T follicular helper cell (primary cell): Measurements from ENCODE around the gene PDE6G.

Experiments
- DNase-seq: peaks from one replicate; pipeline ENCODE4 v3.0.0-alpha.2; 2020; ENCODE audit warnings: low read depth
- total RNA-seq, 2 experiments: gene quantifications; one replicate each; lab custom pipeline; 2026; lab: John Stamatoyannopoulos, UW

PDE6G gene
- 0.09 to 0.66 reads per million in 2 experiments for total RNA-seq

DNA sequence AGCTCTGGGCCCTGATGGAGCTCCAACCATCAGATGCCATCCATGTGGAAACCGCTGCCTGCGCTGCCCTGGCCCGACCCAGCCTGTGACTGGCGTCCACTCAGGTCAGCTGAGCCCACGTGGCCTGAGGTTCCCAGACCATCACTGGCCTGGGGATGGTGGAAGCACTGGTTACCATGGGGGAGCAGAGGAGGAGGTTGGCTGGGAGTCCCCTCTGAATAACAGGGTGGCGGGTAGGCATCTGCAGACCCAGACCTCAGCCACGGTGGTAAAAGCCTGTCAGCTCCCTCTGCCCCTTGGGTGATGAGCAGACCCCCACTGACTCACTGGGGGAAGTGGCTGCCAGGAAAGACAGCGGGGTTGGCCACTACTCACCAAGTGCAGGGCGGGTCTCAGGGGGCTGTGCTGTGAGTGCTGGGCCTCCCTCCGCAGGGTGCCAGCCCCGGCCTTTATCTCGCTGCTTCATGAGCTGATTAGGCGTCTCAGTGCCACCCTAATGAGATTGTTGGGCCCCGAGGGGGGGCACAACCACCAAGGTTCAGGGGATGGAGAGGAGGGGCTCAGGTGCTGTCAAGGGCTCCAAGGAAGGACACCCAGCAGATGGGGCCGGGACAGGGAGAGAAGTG lies at the start of gene PDE6G:
TSS of gene PDE6G (minus strand) at position 425 of the 626 bp plus-strand sequence. CDS start 3,237 bp downstream, outside the sequence.
- DNase-seq, result no peak

GRCh38 chr17:81705518-81706231 lies 49.3 kb upstream of the PDE6G start:
- DNase-seq, result no peak

DNA sequence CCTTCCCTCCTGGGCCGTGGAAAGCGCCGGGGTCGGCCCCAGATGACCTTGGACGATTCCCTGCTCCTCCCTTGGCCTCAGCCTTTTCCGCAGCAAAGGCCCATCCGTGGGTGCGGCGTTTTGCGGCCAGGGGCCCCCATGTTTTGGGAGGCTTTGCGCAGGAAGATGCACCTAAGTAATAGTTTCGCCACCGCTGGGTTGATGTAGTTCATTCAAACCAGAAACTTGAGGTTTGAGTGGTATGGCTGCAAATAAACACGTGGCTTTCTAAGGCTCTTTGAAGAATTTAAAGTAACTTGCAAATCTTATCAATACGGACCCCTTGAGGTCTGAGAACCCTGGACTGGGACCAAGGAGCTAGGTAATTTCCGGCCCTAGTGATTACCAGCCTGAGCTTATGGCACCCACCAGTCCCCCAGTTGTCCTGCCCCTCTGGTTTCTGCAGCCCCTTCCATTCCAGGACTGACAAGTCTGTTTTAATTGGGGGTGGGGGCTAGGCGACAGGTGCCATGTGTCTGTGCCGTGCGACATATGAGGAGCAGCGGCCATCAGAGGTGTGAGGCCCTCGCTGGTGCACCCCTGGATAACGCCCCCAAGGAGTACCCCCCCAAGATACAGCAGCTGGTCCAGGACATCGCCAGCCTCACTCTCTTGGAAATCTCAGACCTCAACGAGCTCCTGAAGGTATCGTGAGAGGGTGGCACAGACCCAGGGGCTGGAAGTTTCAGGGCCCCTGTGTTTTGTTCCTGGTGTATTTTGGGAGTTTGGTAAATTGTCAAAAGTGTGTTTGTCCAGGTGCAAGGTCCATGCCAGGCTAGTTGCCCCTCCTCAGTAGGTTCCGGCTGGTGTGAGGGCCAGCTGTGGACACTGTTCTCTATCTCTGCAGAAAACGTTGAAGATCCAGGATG lies 47.7 kb upstream of the PDE6G start:
- no peak for DNase-seq

DNA sequence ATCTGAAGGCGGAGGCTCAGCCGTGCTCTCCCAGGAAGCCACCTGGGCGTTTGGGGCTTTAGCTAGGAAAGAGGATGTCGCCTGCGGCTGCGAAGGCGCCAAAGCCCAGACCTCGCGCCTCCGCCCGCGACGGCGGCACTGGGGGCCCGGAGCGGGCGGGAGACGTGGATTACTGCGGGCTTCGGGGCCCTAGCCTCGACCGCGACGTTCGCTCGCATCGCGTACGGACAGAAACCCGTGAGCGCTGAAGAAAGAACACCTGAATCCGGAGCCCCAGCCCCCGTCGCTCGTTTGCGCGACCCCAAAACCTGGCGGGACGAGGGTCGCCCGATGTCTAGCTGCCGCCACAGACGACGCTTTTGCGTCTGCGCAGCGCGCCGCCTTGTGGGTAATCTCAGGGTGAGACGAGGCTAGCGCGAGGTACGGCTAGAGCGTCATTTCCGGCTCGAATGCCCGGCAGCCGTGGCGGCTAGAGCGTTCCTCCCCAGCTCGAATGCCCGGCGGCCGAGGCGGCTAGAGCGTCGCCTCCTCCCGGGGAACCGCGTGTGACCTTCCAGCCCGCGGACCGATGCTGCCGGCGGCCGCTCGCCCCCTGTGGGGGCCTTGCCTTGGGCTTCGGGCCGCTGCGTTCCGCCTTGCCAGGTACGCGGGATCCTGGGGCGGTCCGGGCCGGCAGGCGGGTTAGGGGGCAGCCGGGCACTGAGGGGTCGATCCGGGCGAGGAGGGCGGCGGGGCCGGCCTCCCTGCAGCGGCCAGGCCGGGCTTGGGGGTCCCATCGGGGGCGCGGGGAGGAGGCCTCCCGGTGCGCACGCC lies 46.8 kb upstream of the PDE6G start, which contains the start of gene MRPL12:
TSS of gene MRPL12 (plus strand) at position 434 of the 813 bp plus-strand sequence. CDS start at position 569, 135 bp downstream.
- peak; percentile 81 for DNase-seq

DNA sequence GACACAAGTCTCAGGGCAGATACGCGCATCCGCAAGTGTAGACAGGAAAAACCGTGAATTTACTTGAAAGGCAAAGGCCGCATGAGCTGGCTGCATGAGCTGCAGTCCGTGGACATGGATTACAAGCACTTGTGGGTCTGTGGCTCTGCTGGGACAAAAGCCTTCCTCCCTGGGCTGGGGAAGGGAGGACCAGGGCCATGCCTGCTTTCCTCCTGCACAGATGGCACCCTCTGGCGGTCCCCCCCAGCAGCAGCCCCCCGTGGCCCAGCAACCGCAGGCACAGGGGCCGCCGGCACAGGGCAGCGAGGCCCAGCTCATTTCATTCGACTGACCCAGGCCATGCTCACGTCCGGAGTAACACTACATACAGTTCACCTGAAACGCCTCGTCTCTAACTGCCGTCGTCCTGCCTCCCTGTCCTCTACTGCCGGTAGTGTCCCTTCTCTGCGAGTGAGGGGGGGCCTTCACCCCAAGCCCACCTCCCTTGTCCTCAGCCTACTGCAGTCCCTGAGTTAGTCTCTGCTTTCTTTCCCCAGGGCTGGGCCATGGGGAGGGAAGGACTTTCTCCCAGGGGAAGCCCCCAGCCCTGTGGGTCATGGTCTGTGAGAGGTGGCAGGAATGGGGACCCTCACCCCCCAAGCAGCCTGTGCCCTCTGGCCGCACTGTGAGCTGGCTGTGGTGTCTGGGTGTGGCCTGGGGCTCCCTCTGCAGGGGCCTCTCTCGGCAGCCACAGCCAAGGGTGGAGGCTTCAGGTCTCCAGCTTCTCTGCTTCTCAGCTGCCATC lies 45.1 kb upstream of the PDE6G start:
- no peak for DNase-seq

- no peak for DNase-seq
These were observed 44.3 kb upstream of the PDE6G start for GRCh38 chr17:81700353-81701287.

DNA sequence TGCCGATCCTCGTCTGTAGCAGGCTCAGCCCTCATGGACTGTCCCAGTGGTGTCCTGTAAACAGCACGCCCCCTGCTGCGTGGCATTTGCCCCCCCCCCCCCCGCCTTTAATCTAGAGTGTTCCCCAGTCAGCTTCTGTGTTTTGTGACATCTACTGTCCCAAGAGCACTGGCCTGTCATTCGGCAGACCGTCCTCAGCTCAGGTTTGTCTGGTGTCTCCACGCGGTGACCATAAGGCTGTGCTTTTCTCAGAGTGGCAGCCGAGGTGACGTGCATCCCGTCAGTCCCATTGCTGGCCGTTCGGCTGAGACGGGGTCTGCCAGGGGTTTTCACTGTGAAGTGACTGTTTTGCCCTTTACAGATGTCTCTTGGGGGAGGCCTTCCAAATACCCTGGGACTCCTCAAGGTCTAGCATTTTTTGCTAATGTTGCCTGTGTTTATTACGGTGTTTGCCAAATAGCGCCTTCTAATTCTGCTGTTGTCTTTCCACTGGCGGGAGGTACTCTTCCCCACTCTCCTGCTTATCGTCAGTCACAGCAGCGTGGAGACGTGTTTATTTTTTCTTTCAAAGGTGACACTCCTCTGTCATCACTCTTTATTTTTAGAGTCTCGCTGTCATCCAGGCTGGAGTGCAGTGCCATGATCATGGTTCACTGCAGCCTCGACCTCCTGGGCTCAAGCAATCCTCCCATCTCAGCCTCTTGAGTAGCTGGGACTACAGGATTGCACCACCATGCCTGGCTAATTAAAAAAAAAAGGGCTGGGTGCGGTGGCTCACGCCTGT lies 41.1 kb upstream of the PDE6G start:
- no peak for DNase-seq

GRCh38 chr17:81696218-81696941 lies 40.0 kb upstream of the PDE6G start:
- no peak for DNase-seq

- no peak for DNase-seq
These were observed 39.5 kb upstream of the PDE6G start for GRCh38 chr17:81695801-81696200.

DNA sequence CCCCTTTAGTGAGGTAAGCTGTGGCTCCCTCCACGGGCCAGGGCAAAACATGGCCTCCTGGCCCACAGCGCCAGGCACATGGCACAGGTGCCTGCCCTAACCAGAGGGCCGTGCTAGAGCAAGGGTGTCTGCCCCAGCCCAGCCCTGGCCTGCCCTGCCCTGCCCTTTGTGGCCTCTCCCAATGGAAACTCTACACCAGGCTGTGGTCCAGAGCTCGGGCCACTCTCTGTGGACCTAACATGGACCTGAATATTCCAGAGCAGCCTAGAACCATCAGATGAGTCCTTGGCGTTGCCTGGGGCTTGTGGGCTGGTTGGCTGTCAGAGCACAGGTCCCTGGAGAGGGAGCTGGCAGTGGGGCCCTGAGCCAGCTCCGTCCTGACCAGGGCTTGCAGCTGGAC lies 38.9 kb upstream of the PDE6G start:
- no peak for DNase-seq

GRCh38 chr17:81694810-81695209 lies 38.5 kb upstream of the PDE6G start:
- no peak for DNase-seq

DNA sequence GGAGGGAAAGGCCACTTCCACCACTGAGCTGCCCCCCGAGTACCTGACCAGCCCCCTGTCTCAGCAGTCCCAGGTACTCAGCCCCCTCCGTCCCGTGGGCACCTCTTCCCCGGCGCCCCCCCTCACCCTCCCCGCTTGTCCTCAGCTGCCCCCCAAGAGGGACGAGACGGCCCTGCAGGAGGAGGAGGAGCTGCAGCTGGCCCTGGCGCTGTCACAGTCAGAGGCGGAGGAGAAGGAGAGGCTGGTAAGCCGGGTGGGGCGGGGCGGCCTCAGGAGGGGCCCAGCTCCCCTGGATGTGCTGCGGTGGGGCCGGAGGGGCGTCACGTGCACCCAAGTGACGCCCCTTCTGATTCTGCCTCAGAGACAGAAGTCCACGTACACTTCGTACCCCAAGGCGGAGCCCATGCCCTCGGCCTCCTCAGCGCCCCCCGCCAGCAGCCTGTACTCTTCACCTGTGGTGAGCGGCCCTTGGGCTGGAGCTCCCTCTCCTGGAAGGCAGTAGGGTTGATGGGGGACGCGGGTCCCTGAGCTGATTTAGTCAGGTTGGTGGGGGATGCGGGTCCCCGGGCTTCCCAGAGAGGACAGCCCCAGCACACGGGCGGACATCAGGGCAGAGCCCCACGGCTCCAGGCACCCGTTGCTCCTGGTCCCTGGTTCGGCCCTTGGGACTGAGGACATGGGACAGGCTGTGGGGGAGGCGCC lies 37.3 kb upstream of the PDE6G start:
- DNase-seq, result no peak

DNA sequence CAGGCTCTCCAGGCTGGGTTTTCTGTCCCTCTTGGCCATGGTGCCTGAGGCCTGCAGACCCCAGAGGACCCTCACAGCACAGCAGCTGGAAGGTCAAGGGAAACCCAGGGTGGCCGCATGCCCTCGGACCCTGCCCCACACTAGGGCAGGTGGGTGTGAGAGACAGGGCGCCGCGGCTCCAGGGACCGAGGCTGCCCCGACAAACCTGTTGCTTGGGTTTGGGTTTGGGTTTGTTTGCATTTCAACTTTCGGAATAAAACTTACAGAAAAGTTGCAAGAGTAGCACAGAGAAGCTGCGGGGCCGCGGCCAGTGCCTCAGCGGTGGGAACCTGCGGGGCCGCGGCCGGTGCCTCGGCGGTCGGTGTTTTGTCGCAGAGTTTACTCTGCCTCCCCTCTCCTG lies 35.3 kb upstream of the PDE6G start:
- DNase-seq, result no peak

DNA sequence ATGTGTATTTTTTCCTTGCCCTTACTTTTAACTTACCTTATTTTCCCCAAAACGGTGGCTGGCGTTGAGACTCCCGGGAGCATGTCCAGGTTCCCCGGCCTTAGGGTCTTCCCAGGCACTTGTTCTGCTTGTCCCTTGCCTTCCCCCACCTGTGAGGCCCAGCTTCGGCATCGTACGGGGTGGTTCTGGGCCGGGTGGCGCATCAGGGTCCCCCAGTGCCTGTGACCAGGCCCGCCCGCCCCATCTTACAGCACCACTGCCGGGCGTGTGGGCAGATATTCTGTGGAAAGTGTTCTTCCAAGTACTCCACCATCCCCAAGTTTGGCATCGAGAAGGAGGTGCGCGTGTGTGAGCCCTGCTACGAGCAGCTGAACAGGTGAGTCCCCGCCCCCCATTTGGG lies 34.9 kb upstream of the PDE6G start:
- DNase-seq, result no peak

- no peak for DNase-seq
These were observed 34.2 kb upstream of the PDE6G start for GRCh38 chr17:81690549-81690948.

- no peak for DNase-seq
These were observed 33.7 kb upstream of the PDE6G start for GRCh38 chr17:81690066-81690465.

DNA sequence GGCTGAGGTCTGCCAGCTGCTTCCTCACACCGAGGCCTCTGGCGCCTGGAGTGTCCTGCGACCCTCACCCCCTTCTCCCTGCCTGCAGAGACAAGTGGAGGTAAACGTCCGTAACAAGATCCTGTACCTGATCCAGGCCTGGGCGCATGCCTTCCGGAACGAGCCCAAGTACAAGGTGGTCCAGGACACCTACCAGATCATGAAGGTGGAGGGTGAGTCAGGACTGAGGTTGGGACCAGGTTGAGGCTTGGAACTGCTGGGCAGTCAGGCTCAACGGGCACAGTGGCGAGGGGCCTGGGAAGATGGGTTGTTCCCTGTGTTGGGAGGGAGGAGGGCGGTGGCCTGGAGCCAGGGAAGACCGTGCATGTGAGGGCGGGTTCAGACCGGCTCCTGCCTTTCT lies 32.3 kb upstream of the PDE6G start:
- DNase-seq, result no peak
